ENCODE data around the gene PHTF1.
"Not testable (repeated sequence)": the region's sequence is repeated elsewhere in the genome, so short reads cannot be mapped to it uniquely, and the experiment has no call there.

PHTF1 gene

GRCh38 chr1:113761937-113762336 lies 2.7 kb upstream of the PHTF1 start:
- no peak for TF ChIP-seq CTCF (IDR thresholded peaks at IDR 0.05; ENCODE audit: low read depth, low read length)
- Histone ChIP-seq H3K4me3 (ENCODE audit: low read depth, low read length) (no peak overlapping the region), H3K9me3 (ENCODE audit: severe bottlenecking) (no peaks in the 10 kb centered on the region), H3K27me3 (ENCODE audit: insufficient read depth, low read depth, severe bottlenecking) (no peaks in the 10 kb centered on the region), H3K36me3 (peaks cover 14% of the 10 kb centered on the region), H3K27ac (no peak overlapping the region)
- no peak for DNase-seq

GRCh38 chr1:113760102-113761080 lies 1.1 kb upstream of the PHTF1 start:
- Histone ChIP-seq H3K36me3 (peaks cover 5% of the 10 kb centered on the region; the same call in 1 of the 2 replicates), H3K27me3 (ENCODE audit: insufficient read depth, low read depth, severe bottlenecking) (no peaks in the 10 kb centered on the region), H3K4me3 (ENCODE audit: low read depth, low read length) (peak overlapping the region; percentile 91), H3K27ac (peak overlapping the region; percentile 97), H3K9me3 (ENCODE audit: severe bottlenecking) (no peaks in the 10 kb centered on the region)
- no peak for DNase-seq
- no peak for TF ChIP-seq CTCF (IDR thresholded peaks at IDR 0.05; ENCODE audit: low read depth, low read length)

- peak; percentile 67 for DNase-seq
- no peaks in the 10 kb centered on the region for H3K9me3 ChIP-seq (ENCODE audit: severe bottlenecking)
- H3K27ac ChIP-seq: peak overlapping the region; percentile 97
- no peaks in the 10 kb centered on the region for H3K27me3 ChIP-seq (ENCODE audit: insufficient read depth, low read depth, severe bottlenecking)
- no peaks in the 10 kb centered on the region; the same call in none of the 2 replicates for H3K36me3 ChIP-seq
- no peak for TF ChIP-seq CTCF (IDR thresholded peaks at IDR 0.05; ENCODE audit: low read depth, low read length)
- peak overlapping the region; percentile 91 for H3K4me3 ChIP-seq (ENCODE audit: low read depth, low read length)
These were observed 504 bp downstream of the PHTF1 start for GRCh38 chr1:113758631-113759332.

- TF ChIP-seq CTCF (IDR thresholded peaks at IDR 0.05; ENCODE audit: low read depth, low read length): no peak
- Histone ChIP-seq H3K27me3 (ENCODE audit: insufficient read depth, low read depth, severe bottlenecking) (no peaks in the 10 kb centered on the region), H3K4me3 (ENCODE audit: low read depth, low read length) (no peak overlapping the region)
These were observed 2.8 kb downstream of the PHTF1 start for GRCh38 chr1:113756461-113756860.

GRCh38 chr1:113753333-113753732 lies 6.0 kb downstream of the PHTF1 start:
- H3K4me3 ChIP-seq (ENCODE audit: low read depth, low read length); H3K27me3 ChIP-seq (ENCODE audit: insufficient read depth, low read depth, severe bottlenecking); H3K9me3 ChIP-seq (ENCODE audit: severe bottlenecking); H3K27ac ChIP-seq; DNase-seq: not testable (repeated sequence)
- H3K36me3 ChIP-seq: peaks cover 28% of the 10 kb centered on the region

More at GRCh38 chr1:113756461-113756860, 2.8 kb downstream of the PHTF1 start:
- no peak overlapping the region for H3K27ac ChIP-seq
- H3K9me3 ChIP-seq (ENCODE audit: severe bottlenecking): no peaks in the 10 kb centered on the region
- no peak for DNase-seq
- peaks cover 16% of the 10 kb centered on the region for H3K36me3 ChIP-seq

- DNase-seq: no peak
- H3K4me3 ChIP-seq (ENCODE audit: low read depth, low read length): no peak overlapping the region
- H3K36me3 ChIP-seq: peaks cover 43% of the 10 kb centered on the region
- TF ChIP-seq CTCF (IDR thresholded peaks at IDR 0.05; ENCODE audit: low read depth, low read length): no peak
- no peaks in the 10 kb centered on the region for H3K27me3 ChIP-seq (ENCODE audit: insufficient read depth, low read depth, severe bottlenecking)
- no peaks in the 10 kb centered on the region for H3K9me3 ChIP-seq (ENCODE audit: severe bottlenecking)
- no peak overlapping the region for H3K27ac ChIP-seq
These were observed 7.8 kb downstream of the PHTF1 start for GRCh38 chr1:113751516-113751915.

All from WERI-Rb-1 (cell line).